HG03095 (cell line): ENCODE measurements around the gene HIC1.

Experiments
- ATAC-seq: cut with Tn5 transposase; IDR thresholded peaks from one replicate; pipeline ENCODE4 v1.9.1; 2021; ENCODE audit warnings: moderate library complexity; ENCODE audit not compliant: unreplicated experiment

HIC1 gene

GRCh38 chr17:2075336-2076086, 20.6 kb downstream of the HIC1 start:
- ATAC-seq, result no peak

- no peak for ATAC-seq
Measured at GRCh38 chr17:2076087-2076984, 21.4 kb downstream of the HIC1 start.

- no peak for ATAC-seq
Measured at GRCh38 chr17:2077040-2077439, 22.1 kb downstream of the HIC1 start.

- ATAC-seq, result no peak
Measured at GRCh38 chr17:2081564-2081963, 26.7 kb downstream of the HIC1 start.

- no peak for ATAC-seq
Measured at GRCh38 chr17:2082003-2082781, 27.3 kb downstream of the HIC1 start.

GRCh38 chr17:2083613-2084035, 28.7 kb downstream of the HIC1 start:
- no peak for ATAC-seq

- ATAC-seq, result no peak
Measured at GRCh38 chr17:2084036-2084765, 29.3 kb downstream of the HIC1 start.

- no peak for ATAC-seq
Measured at GRCh38 chr17:2084766-2085647, 30.1 kb downstream of the HIC1 start.

GRCh38 chr17:2085648-2085949, 30.7 kb downstream of the HIC1 start:
- no peak for ATAC-seq

GRCh38 chr17:2086306-2086705, 31.4 kb downstream of the HIC1 start:
- no peak for ATAC-seq

- peak; percentile 43 for ATAC-seq
Measured at GRCh38 chr17:2087597-2088211, 32.8 kb downstream of the HIC1 start.

- ATAC-seq, result peak; percentile 16
Measured at GRCh38 chr17:2089021-2089422, 34.1 kb downstream of the HIC1 start.

- ATAC-seq, result no peak
Measured at GRCh38 chr17:2090210-2090641, 35.3 kb downstream of the HIC1 start.

- ATAC-seq, result no peak
Measured at GRCh38 chr17:2090804-2091534, 36.1 kb downstream of the HIC1 start.

- ATAC-seq, result no peak
Measured at GRCh38 chr17:2092253-2092652, 37.4 kb downstream of the HIC1 start.

GRCh38 chr17:2093349-2093748, 38.4 kb downstream of the HIC1 start:
- ATAC-seq, result no peak

- ATAC-seq, result no peak
Measured at GRCh38 chr17:2094891-2095535, 40.1 kb downstream of the HIC1 start.

GRCh38 chr17:2095536-2095910, 40.6 kb downstream of the HIC1 start:
- no peak for ATAC-seq
